Omental fat pad (tissue), 4 donors: ENCODE results near the gene TAF4B. TPM values are rescaled to one million over a fixed set of nuclear protein-coding genes. Genes with fewer than 3 reads are reported as not detected.

ENCODE experiments used
- ATAC-seq: fragments of 150-250 bp; one replicate; pipeline ENCODE4 v1.9.1; 2016; ENCODE audit warnings: mild to moderate bottlenecking, moderate library complexity; ENCODE audit not compliant: low FRiP score
- DNase-seq: peaks from one replicate; pipeline ENCODE4 v3.0.0-alpha.2; 2019; ENCODE audit warnings: low spot score
- CTCF ChIP-seq, 3 donors: fragments of 450-650 bp; IDR thresholded peaks; one replicate each; pipeline ENCODE4 v1.5.1; 2016 to 2017; ENCODE audit warnings: antibody characterized with exemption in 3 of 3, mild to moderate bottlenecking in 3 of 3, moderate library complexity in 2 of 3
- small RNA-seq: library from RNA; depleted of rRNA; stranded (forward); fragments of <200 nt; gene quantifications from one replicate; pipeline ENCODE3, GENCODE V24; 2016
- total RNA-seq, 4 donors: library from RNA; depleted of rRNA; stranded (reverse); fragments of >200 nt; gene quantifications; one replicate each; pipeline ENCODE4 v1.1.0, GENCODE V29; 2016

The TAF4B gene
- total RNA-seq, 4 donors from 2014 or later: 7.4 to 38.9 (median 14.9) TPM

DNA sequence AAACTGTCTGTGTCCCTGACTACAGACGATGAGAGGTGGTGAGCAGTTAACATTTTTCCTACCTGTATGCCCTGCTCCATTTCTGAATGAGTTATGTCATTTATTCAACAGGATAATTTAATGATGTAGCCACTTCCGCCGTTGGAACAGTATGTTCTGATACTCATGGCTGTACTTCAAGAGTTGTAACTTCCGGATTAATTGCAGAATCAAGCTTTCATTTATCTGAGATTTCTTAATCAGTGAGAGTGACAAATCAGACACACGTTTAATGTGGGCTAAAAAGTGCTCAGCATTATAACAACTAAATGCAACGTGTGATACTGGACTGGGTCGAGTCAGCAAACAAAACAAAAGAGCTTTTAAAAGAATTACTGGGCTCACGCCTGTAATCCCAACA, 214.4 kb downstream of the TAF4B start:
- TF ChIP-seq CTCF (IDR thresholded peaks at IDR 0.05): no peak
- DNase-seq (no peak), ATAC-seq (no peak)

Small RNAs within 50 kb of the gene (small RNA-seq; reads per million reads assigned to genes)
- gene RNU6-1289P: not detected

Other genes with a start within 250 kb of the TAF4B start
- 100 to 1,000 TPM in 3 of 4 donors, 10 to 100 TPM in 1; 93.3 to 125 (median 107) TPM for gene SS18, start 135.8 kb upstream of the TAF4B start, total RNA-seq
- gene PSMA8, start 92.6 kb upstream of the TAF4B start, total RNA-seq: not detected